H1 (cell line): ENCODE measurements around the gene PJA1. TPM values are rescaled to one million over a fixed set of nuclear protein-coding genes. Genes with fewer than 3 reads are reported as not detected.

Source experiments
- CTCF ChIA-PET: fragments of 300-600 bp; sonication (Branson Sonifier 250); formaldehyde crosslinking; loops from one replicate; lab custom pipeline; 2021; ENCODE audit not compliant: partially characterized antibody; lab: Charles Lee
- POLR2A ChIA-PET: fragments of 300-600 bp; sonication (Branson Sonifier 250); formaldehyde crosslinking; loops from one replicate; lab custom pipeline; 2021; ENCODE audit warnings: inconsistent platforms; ENCODE audit not compliant: partially characterized antibody; lab: Charles Lee
- DNase-seq, 2 experiments: peaks; one replicate each; pipeline versions ENCODE4 v3.0.0 to v3.0.0-alpha.2; 2010 to 2022; ENCODE audit warnings: low spot score in 2 of 2, low read depth in 1 of 2, mixed read lengths in 1 of 2
- FAIRE-seq: peaks from 2 replicates; lab custom pipeline; 2011; peaks lifted over from hg19 to GRCh38; lab: Jason Lieb, UNC
- H2AFZ ChIP-seq: 2 replicates; pipeline ENCODE4 v1.8.1; 2012; ENCODE audit warnings: low read length, inconsistent platforms
- H2AK5ac ChIP-seq: 2 replicates; pipeline ENCODE4 v1.6.1; 2013; ENCODE audit warnings: low read depth, low read length
- H2BK120ac ChIP-seq: replicated peaks from 2 replicates; pipeline ENCODE3; 2013; ENCODE audit warnings: low read depth, low read length, inconsistent platforms
- H2BK12ac ChIP-seq: 2 replicates; pipeline ENCODE4 v1.6.1; 2013; ENCODE audit warnings: low read depth, low read length
- H2BK15ac ChIP-seq: 2 replicates; pipeline ENCODE4 v1.6.1; 2013; ENCODE audit warnings: low read length
- H2BK20ac ChIP-seq: 2 replicates; pipeline ENCODE4 v1.6.1; 2013; ENCODE audit warnings: low read length
- H2BK5ac ChIP-seq: 2 replicates; pipeline ENCODE4 v1.6.1; 2013; ENCODE audit warnings: low read depth, low read length
- H3K14ac ChIP-seq: 2 replicates; pipeline ENCODE4 v1.6.1; 2013; ENCODE audit warnings: inconsistent platforms; ENCODE audit not compliant: insufficient read length
- H3K18ac ChIP-seq: 2 replicates; pipeline ENCODE4 v1.6.1; 2013; ENCODE audit warnings: low read length; ENCODE audit errors: extremely low read depth
- H3K23ac ChIP-seq: 2 replicates; pipeline ENCODE4 v1.6.1; 2013; ENCODE audit warnings: inconsistent platforms; ENCODE audit not compliant: insufficient read length
- H3K23me2 ChIP-seq: 2 replicates; pipeline ENCODE4 v1.6.1; 2013; ENCODE audit warnings: low read depth, low read length
- H3K27ac ChIP-seq: 2 replicates; pipeline ENCODE4 v1.6.1; 2011; ENCODE audit warnings: low read depth, low read length, inconsistent platforms
- H3K27me3 ChIP-seq, 4 experiments: replicated peaks in 1 of 4; 1 replicate in 1 of 4; 2 replicates in 3 of 4; pipeline versions ENCODE4 v1.6.1 to v1.8.1; 2011 to 2013; ENCODE audit warnings: low read length in 3 of 4, mild to moderate bottlenecking in 3 of 4, inconsistent platforms in 2 of 4, mixed read lengths in 2 of 4, moderate library complexity in 1 of 4; ENCODE audit not compliant: control insufficient read depth in 3 of 4, insufficient read depth in 3 of 4; ENCODE audit errors: extremely low read depth in 1 of 4
- H3K36me3 ChIP-seq, 4 experiments: 2 replicates each; pipeline versions ENCODE4 v1.6.1 to v1.8.1; 2011 to 2013; ENCODE audit warnings: mild to moderate bottlenecking in 4 of 4, low read length in 3 of 4, moderate library complexity in 2 of 4, control low read depth in 1 of 4, inconsistent platforms in 1 of 4; ENCODE audit not compliant: insufficient read depth in 4 of 4, control insufficient read depth in 2 of 4
- H3K4ac ChIP-seq: replicated peaks from 2 replicates; pipeline ENCODE3; 2013; ENCODE audit warnings: low read length, low read depth, mixed read lengths, inconsistent platforms; ENCODE audit not compliant: insufficient read length
- H3K4me1 ChIP-seq, 4 experiments: replicated peaks in 1 of 4; 1 replicate in 1 of 4; 2 replicates in 3 of 4; pipeline versions ENCODE4 v1.6.1 to v1.8.1; 2011 to 2013; ENCODE audit warnings: low read length in 3 of 4, inconsistent platforms in 2 of 4, mixed read lengths in 1 of 4; ENCODE audit not compliant: insufficient read depth in 4 of 4, control insufficient read depth in 3 of 4
- H3K4me2 ChIP-seq, 2 experiments: 2 replicates each; pipeline versions ENCODE4 v1.6.1 to v1.8.1; 2011 to 2013; ENCODE audit warnings: low read depth in 2 of 2, low read length in 2 of 2, control low read depth in 1 of 2, inconsistent platforms in 1 of 2, mild to moderate bottlenecking in 1 of 2; ENCODE audit not compliant: insufficient read depth in 1 of 2
- H3K4me3 ChIP-seq, 4 experiments: fragments of 200-600, 300-600 bp in 1 of 4; sonication (generic), shearing (Covaris generic), sonication (Bioruptor Twin) in 1 of 4; 2 replicates each; pipeline versions ENCODE4 v1.5.1 to v1.8.1; 2011 to 2016; ENCODE audit warnings: low read length in 4 of 4, low read depth in 3 of 4, control low read depth in 2 of 4, inconsistent platforms in 2 of 4, mild to moderate bottlenecking in 2 of 4, mixed read lengths in 1 of 4, moderate library complexity in 1 of 4; ENCODE audit not compliant: insufficient read depth in 2 of 4; ENCODE audit errors: extremely low read depth in 1 of 4
- H3K56ac ChIP-seq: replicated peaks from 2 replicates; pipeline ENCODE3; 2013; ENCODE audit warnings: low read depth, mild to moderate bottlenecking, mixed read lengths, low read length, inconsistent platforms; ENCODE audit not compliant: insufficient read length
- H3K79me1 ChIP-seq: 2 replicates; pipeline ENCODE4 v1.6.1; 2013; ENCODE audit warnings: low read depth, low read length, control low read depth
- H3K79me2 ChIP-seq, 2 experiments: 2 replicates each; pipeline versions ENCODE4 v1.6.1 to v1.8.1; 2012 to 2013; ENCODE audit warnings: low read length in 2 of 2, mild to moderate bottlenecking in 2 of 2, inconsistent platforms in 1 of 2; ENCODE audit not compliant: insufficient read depth in 2 of 2, control insufficient read depth in 1 of 2
- H3K9ac ChIP-seq, 4 experiments: replicated peaks in 1 of 4; 1 replicate in 1 of 4; 2 replicates in 3 of 4; pipeline versions ENCODE4 v1.6.1 to v1.8.1; 2011 to 2013; ENCODE audit warnings: low read depth in 3 of 4, low read length in 3 of 4, control low read depth in 2 of 4, mild to moderate bottlenecking in 2 of 4, moderate library complexity in 2 of 4, inconsistent platforms in 1 of 4; ENCODE audit errors: extremely low read depth in 1 of 4
- H3K9me3 ChIP-seq, 2 experiments: 2 replicates each; pipeline versions ENCODE4 v1.6.1 to v1.8.1; 2012 to 2013; ENCODE audit warnings: mild to moderate bottlenecking in 2 of 2, moderate library complexity in 2 of 2, control low read depth in 1 of 2, inconsistent platforms in 1 of 2, low read depth in 1 of 2, low read length in 1 of 2, mixed read lengths in 1 of 2; ENCODE audit not compliant: insufficient read depth in 2 of 2
- H4K20me1 ChIP-seq, 2 experiments: replicated peaks in 1 of 2; 2 replicates each; pipeline versions ENCODE3 to v1.8.1; 2011 to 2013; ENCODE audit warnings: inconsistent platforms in 2 of 2, low read length in 2 of 2, mild to moderate bottlenecking in 1 of 2; ENCODE audit not compliant: insufficient read depth in 2 of 2, control insufficient read depth in 1 of 2
- H4K5ac ChIP-seq: 2 replicates; pipeline ENCODE4 v1.6.1; 2013; ENCODE audit warnings: low read length, low read depth, mixed read lengths, inconsistent platforms; ENCODE audit not compliant: insufficient read length
- H4K8ac ChIP-seq: 2 replicates; pipeline ENCODE4 v1.8.0; 2013; ENCODE audit warnings: mild to moderate bottlenecking, moderate library complexity, low read length, inconsistent platforms; ENCODE audit not compliant: insufficient read depth; ENCODE audit errors: extremely low read depth
- H4K91ac ChIP-seq: replicated peaks from 2 replicates; pipeline ENCODE3; 2013; ENCODE audit warnings: low read length, mixed read lengths, inconsistent platforms; ENCODE audit not compliant: insufficient read length
- BRCA1 ChIP-seq: IDR thresholded peaks from 2 replicates; pipeline ENCODE4 v1.6.1; 2012; ENCODE audit warnings: low read depth, low read length, improper control_type of control experiment
- CHD1 ChIP-seq: IDR thresholded peaks from 2 replicates; pipeline ENCODE4 v1.6.1; 2012; ENCODE audit warnings: low read depth, low read length, improper control_type of control experiment
- EGR1 ChIP-seq: IDR thresholded peaks from 2 replicates; pipeline ENCODE4 v1.6.1; 2011; ENCODE audit warnings: low read depth, low read length, borderline replicate concordance
- EZH2 ChIP-seq: fragments of 200-600 bp; sonication (generic); IDR thresholded peaks from 2 replicates; pipeline ENCODE4 v1.7.1; 2012; ENCODE audit warnings: low read depth, mild to moderate bottlenecking, moderate library complexity, low read length, inconsistent platforms; ENCODE audit not compliant: severe bottlenecking
- KDM4A ChIP-seq: IDR thresholded peaks from one replicate; pipeline ENCODE4 v1.7.1; 2012; ENCODE audit warnings: low read depth, mild to moderate bottlenecking, moderate library complexity, low read length, inconsistent platforms; ENCODE audit not compliant: severe bottlenecking
- PHF8 ChIP-seq: fragments of 200-600 bp; sonication (generic); conservative IDR thresholded peaks from 2 replicates; pipeline ENCODE4 v1.7.1; 2012; ENCODE audit warnings: low read depth, mild to moderate bottlenecking, inconsistent platforms, low read length, moderate library complexity
- POLR2AphosphoS5 ChIP-seq: IDR thresholded peaks from 2 replicates; pipeline ENCODE4 v1.6.1; 2011; ENCODE audit warnings: low read depth, low read length
- TAF1 ChIP-seq: IDR thresholded peaks from 2 replicates; pipeline ENCODE4 v1.6.1; 2011; ENCODE audit warnings: mild to moderate bottlenecking, low read depth, low read length
- WGBS, 2 experiments: shearing (Covaris generic) in 1 of 2; methylation state at CpG; one replicate each; pipeline versions ENCODE4 v1.1.6 to v1.1.7; 2013 to 2015; ENCODE audit warnings: low lambda C conversion rate in 2 of 2, mixed read lengths in 2 of 2, inconsistent platforms in 1 of 2, low coverage in 1 of 2, missing lambda C conversion rate in 1 of 2; ENCODE audit not compliant: insufficient replicate concordance in 2 of 2, insufficient coverage in 1 of 2, insufficient read length in 1 of 2; ENCODE audit errors: extremely low coverage in 1 of 2, missing lambda C conversion rate in 1 of 2; 5-methylcytosine and 5-hydroxymethylcytosine counted together
- long read RNA-seq, 2 experiments: library from RNA in 1 of 2; library from capped mRNA in 1 of 2; stranded (forward); transcript quantifications; one replicate each; pipeline ENCODE4 v2.0.0, GENCODE V29; 2021; ENCODE audit warnings: inconsistent platforms in 1 of 2
- polyA minus RNA-seq, 3 experiments: library from RNA; depleted of rRNA, polyadenylated mRNA; stranded (reverse); fragments of >200 nt; gene quantifications; 1 replicate in 2 of 3; 2 replicates in 1 of 3; pipeline ENCODE4 v1.2.3, GENCODE V29; 2011
- polyA plus RNA-seq, 7 experiments: library from polyadenylated mRNA; depleted of rRNA in 3 of 7; stranded (reverse) in 5 of 7; unstranded in 2 of 7; fragments of >200 nt in 5 of 7; fragments of 200-250 nt in 2 of 7; gene quantifications; 1 replicate in 5 of 7; 2 replicates in 1 of 7; 4 replicates in 1 of 7; pipeline versions ENCODE4 v1.2.1 to v1.2.3, GENCODE V29; 2011 to 2013; ENCODE audit warnings: missing spikeins in 2 of 7, mixed read lengths in 2 of 7
- total RNA-seq: library from RNA; stranded (reverse); fragmentation: NEBNext Ultra II Directional; extraction: Animal tissue kit (Norgen Biotek cat#: 25700); gene quantifications from 2 replicates; pipeline ENCODE4 v1.2.1, GENCODE V29; 2021

Gene PJA1
- 34.9 and 37.0 TPM in 2 replicates for total RNA-seq
- polyA plus RNA-seq (2011; rRNA removed): 25.7 and 26.8 TPM in 2 replicates
- 33.0 TPM for polyA plus RNA-seq (2011; cell fraction: cytosol; rRNA removed)
- 28.4 TPM for polyA plus RNA-seq (2011; cell fraction: nucleus; rRNA removed)
- 39.6 to 41.5 TPM (median 40.5 TPM) in 4 replicates for polyA plus RNA-seq (2012, experiment 1 of 2)
- polyA plus RNA-seq (2012, experiment 2 of 2): 18.2 TPM
- 39.3 TPM for polyA plus RNA-seq (2013, experiment 1 of 2)
- polyA plus RNA-seq (2013, experiment 2 of 2): 40.0 TPM
- 34.9 and 41.8 TPM in 2 replicates for polyA minus RNA-seq (2011; rRNA and poly(A)+ RNA removed)
- polyA minus RNA-seq (2011; cell fraction: cytosol; rRNA and poly(A)+ RNA removed): 12.9 TPM
- 9.8 TPM for polyA minus RNA-seq (2011; cell fraction: nucleus; rRNA and poly(A)+ RNA removed)
- long read RNA-seq, experiment 1, transcript PJA1-203 (1 exons, 2,692 nt): major isoform, 23 of 23 reads
- long read RNA-seq, experiment 1, partial matches to known transcripts: 0 of 23 reads
- long read RNA-seq, experiment 1, other reads (novel, unspliced or antisense): 0 of 23 reads
- long read RNA-seq, experiment 2, transcript PJA1-202 (2 exons, 2,672 nt): major isoform, 9 of 15 reads
- long read RNA-seq, experiment 2, partial matches to known transcripts: 0 of 15 reads
- long read RNA-seq, experiment 2, other reads (novel, unspliced or antisense): 0 of 15 reads

GRCh38 chrX:69165087-69165651 is at the start of gene PJA1:
TSS of gene PJA1 (minus strand) at chrX:69165453. CDS start at chrX:69163073, 2,380 bp downstream.
- H3K4ac ChIP-seq: no peak within 1 kb of the TSS
- no peak for FAIRE-seq
- H3K23ac ChIP-seq: no peak within 1 kb of the TSS
- peak within 1 kb of the TSS; percentile 66 to 87 (median 78) for H3K4me3 ChIP-seq
- H3K14ac ChIP-seq: no peak within 1 kb of the TSS
- no peak within 1 kb of the TSS for H3K56ac ChIP-seq
- no peaks in the 10 kb centered on the region for H3K23me2 ChIP-seq
- WGBS, 2 experiments: 0% methylated on average over 14 of the region's 48 CpGs; no CpG with 5 or more reads in 1 of the 2 experiments
- H2BK5ac ChIP-seq: no peak within 1 kb of the TSS
- peaks cover 2 to 10% of the 10 kb centered on the region in 2 experiments for H4K20me1 ChIP-seq
- H3K79me2 ChIP-seq: peaks cover 0 to 12% of the 10 kb centered on the region in 2 experiments; a peak in 2 of 4 replicates
- H3K36me3 ChIP-seq: peaks cover 0 to 22% (median 8%) of the 10 kb centered on the region in 4 experiments; a peak in 7 of 8 replicates
- peak within 1 kb of the TSS; percentile 43 for H4K5ac ChIP-seq
- 0 out of 2 replicates have a peak within 1 kb of the TSS, but pooled peaks have one; percentile 39 for H2AK5ac ChIP-seq
- TF ChIP-seq POLR2AphosphoS5: no peak
- 0 out of 2 replicates have a peak, but pooled peaks have one; percentile 36 for TF ChIP-seq PHF8
- TF ChIP-seq EZH2: no peak
- TF ChIP-seq BRCA1: no peak
- no peak for TF ChIP-seq CHD1
- peak; percentile 41 for TF ChIP-seq KDM4A
- TF ChIP-seq TAF1: 0 out of 2 replicates have a peak, but pooled peaks have one; percentile 37
- peak; percentile 54; the same call in 1 of the 2 replicates for TF ChIP-seq EGR1
- no peaks in the 10 kb centered on the region for H3K27me3 ChIP-seq
- no peaks in the 10 kb centered on the region for H3K79me1 ChIP-seq
- H4K91ac ChIP-seq: no peak within 1 kb of the TSS
- no peak within 1 kb of the TSS for H2BK120ac ChIP-seq
- H2BK12ac ChIP-seq: no peak within 1 kb of the TSS
- 0 out of 7 replicates have a peak, but pooled peaks cover 0 to 3% (median 2%) of the 10 kb centered on the region in 4 experiments for H3K4me1 ChIP-seq
- peak within 1 kb of the TSS; percentile 32; the same call in 1 of the 2 replicates for H3K18ac ChIP-seq
- POLR2A ChIA-PET: interaction anchor here (1.0 to 1.2 kb wide), 2 partner anchors 15 to 34 kb away, joined by 3 to 4 read pairs; no protein-coding TSS in a partner anchor
- peak within 1 kb of the TSS in 2 of 4 experiments; percentile 22 to 70; a peak in 4 of 7 replicates for H3K9ac ChIP-seq
- H2BK20ac ChIP-seq: no peak within 1 kb of the TSS
- CTCF ChIA-PET: interaction anchor here (0.9 to 1.8 kb wide), 4 partner anchors 12 to 57 kb away, joined by 3 to 5 read pairs (median 4); no protein-coding TSS in a partner anchor
- peak within 1 kb of the TSS; percentile 73; the same call in 1 of the 2 replicates for H2AFZ ChIP-seq
- no peak within 1 kb of the TSS for H2BK15ac ChIP-seq
- H3K27ac ChIP-seq: no peak within 1 kb of the TSS
- H3K9me3 ChIP-seq: no peaks in the 10 kb centered on the region
- peak within 1 kb of the TSS; percentile 25; the same call in 1 of the 2 replicates for H4K8ac ChIP-seq
- H3K4me2 ChIP-seq: peak within 1 kb of the TSS; percentile 68 to 75
- DNase-seq: peak in 1 of 2 experiments; percentile 57
